H9 (cell line): ENCODE measurements around the gene ZC3H12C. TPM values are rescaled to one million over a fixed set of nuclear protein-coding genes. Genes with fewer than 3 reads are reported as not detected.

Experiments used
- DNase-seq: peaks from one replicate; pipeline ENCODE4 v3.0.0-alpha.2; 2017
- H2AFZ ChIP-seq: one replicate; pipeline ENCODE4 v1.6.1; 2013; ENCODE audit warnings: mild to moderate bottlenecking, low read length, control low read depth, moderate library complexity
- H2AK5ac ChIP-seq: 2 replicates; pipeline ENCODE4 v1.6.1; 2013; ENCODE audit warnings: low read length, control low read depth, mixed read lengths; ENCODE audit not compliant: insufficient read length
- H2BK120ac ChIP-seq: one replicate; pipeline ENCODE4 v1.6.1; 2013; ENCODE audit warnings: low read depth, mild to moderate bottlenecking, low read length, control low read depth, inconsistent platforms; ENCODE audit not compliant: poor library complexity, severe bottlenecking
- H2BK12ac ChIP-seq: 2 replicates; pipeline ENCODE4 v1.6.1; 2013; ENCODE audit warnings: low read length, control low read depth, mixed read lengths, low read depth; ENCODE audit not compliant: insufficient read length
- H2BK15ac ChIP-seq: 2 replicates; pipeline ENCODE4 v1.6.1; 2013; ENCODE audit warnings: low read depth, low read length, control low read depth
- H2BK20ac ChIP-seq: one replicate; pipeline ENCODE4 v1.6.1; 2013; ENCODE audit warnings: low read depth, mild to moderate bottlenecking, low read length, control low read depth, inconsistent platforms; ENCODE audit not compliant: poor library complexity, severe bottlenecking
- H2BK5ac ChIP-seq: 2 replicates; pipeline ENCODE4 v1.6.1; 2013; ENCODE audit warnings: low read length, control low read depth, mixed read lengths; ENCODE audit not compliant: insufficient read length
- H3K14ac ChIP-seq: 2 replicates; pipeline ENCODE4 v1.6.1; 2013; ENCODE audit warnings: low read length, control low read depth; ENCODE audit not compliant: insufficient read depth
- H3K18ac ChIP-seq: 2 replicates; pipeline ENCODE4 v1.6.1; 2013; ENCODE audit warnings: low read depth, mild to moderate bottlenecking, mixed read lengths, low read length, control low read depth; ENCODE audit not compliant: insufficient read length
- H3K23ac ChIP-seq: 2 replicates; pipeline ENCODE4 v1.6.1; 2013; ENCODE audit warnings: low read length, control low read depth, mixed read lengths, low read depth; ENCODE audit not compliant: insufficient read length
- H3K23me2 ChIP-seq: 2 replicates; pipeline ENCODE4 v1.6.1; 2013; ENCODE audit warnings: low read depth, mild to moderate bottlenecking, mixed read lengths, low read length, control low read depth; ENCODE audit not compliant: insufficient read length, poor library complexity, severe bottlenecking
- H3K27ac ChIP-seq: 2 replicates; pipeline ENCODE4 v1.5.1; 2013; ENCODE audit warnings: low read length, control low read depth, mixed read lengths, low read depth; ENCODE audit not compliant: insufficient read length
- H3K27me3 ChIP-seq: 2 replicates; pipeline ENCODE4 v1.6.1; 2013; ENCODE audit warnings: low read length, control low read depth, inconsistent platforms; ENCODE audit not compliant: insufficient read depth
- H3K4ac ChIP-seq: 2 replicates; pipeline ENCODE4 v1.6.1; 2013; ENCODE audit warnings: low read depth, mild to moderate bottlenecking, control low read depth, inconsistent platforms, low read length, moderate library complexity
- H3K4me1 ChIP-seq: 2 replicates; pipeline ENCODE4 v1.6.1; 2013; ENCODE audit warnings: low read length, control low read depth, inconsistent platforms; ENCODE audit not compliant: insufficient read depth
- H3K4me2 ChIP-seq: 2 replicates; pipeline ENCODE4 v1.6.1; 2013; ENCODE audit warnings: low read length, control low read depth, mixed read lengths; ENCODE audit not compliant: insufficient read length, insufficient read depth
- H3K56ac ChIP-seq: 2 replicates; pipeline ENCODE4 v1.6.1; 2013; ENCODE audit warnings: low read depth, mild to moderate bottlenecking, mixed read lengths, low read length, control low read depth; ENCODE audit not compliant: insufficient read length
- H3K79me1 ChIP-seq: 2 replicates; pipeline ENCODE4 v1.6.1; 2013; ENCODE audit warnings: low read depth, mild to moderate bottlenecking, moderate library complexity, low read length, control low read depth, inconsistent platforms; ENCODE audit not compliant: insufficient read depth, poor library complexity, severe bottlenecking
- H3K79me2 ChIP-seq: 2 replicates; pipeline ENCODE4 v1.6.1; 2013; ENCODE audit warnings: low read length, control low read depth, inconsistent platforms; ENCODE audit not compliant: insufficient read depth
- H3K9ac ChIP-seq: 2 replicates; pipeline ENCODE4 v1.6.1; 2013; ENCODE audit warnings: low read length, control low read depth, mixed read lengths; ENCODE audit not compliant: insufficient read length; ENCODE audit errors: extremely low read depth
- H3K9me3 ChIP-seq: one replicate; pipeline ENCODE4 v1.6.1; 2013; ENCODE audit warnings: low read depth, low read length, inconsistent platforms; ENCODE audit not compliant: control insufficient read depth
- H3T11ph ChIP-seq: one replicate; pipeline ENCODE4 v1.6.1; 2013; ENCODE audit warnings: mild to moderate bottlenecking, low read length, control low read depth, inconsistent platforms
- H4K20me1 ChIP-seq: one replicate; pipeline ENCODE4 v1.6.1; 2013; ENCODE audit not compliant: control insufficient read depth, insufficient read length, insufficient read depth
- H4K5ac ChIP-seq: 2 replicates; pipeline ENCODE4 v1.6.1; 2013; ENCODE audit warnings: low read depth, mild to moderate bottlenecking, mixed read lengths, low read length, control low read depth; ENCODE audit not compliant: insufficient read length
- H4K8ac ChIP-seq: replicated peaks from 2 replicates; pipeline ENCODE4 v1.6.1; 2013; ENCODE audit warnings: low read length, control low read depth, mixed read lengths, low read depth; ENCODE audit not compliant: insufficient read length
- H4K91ac ChIP-seq: 2 replicates; pipeline ENCODE4 v1.6.1; 2013; ENCODE audit warnings: low read depth, mild to moderate bottlenecking, moderate library complexity, mixed read lengths, low read length, control low read depth; ENCODE audit not compliant: insufficient read length
- H3K27ac Mint-ChIP-seq, 3 experiments: 2 replicates in 2 of 3; 3 replicates in 1 of 3; pipeline ENCODE4 v1.8.0; 2020 to 2021; ENCODE audit warnings: mixed read lengths in 3 of 3, mild to moderate bottlenecking in 1 of 3, moderate library complexity in 1 of 3
- H3K27me3 Mint-ChIP-seq: 2 replicates; pipeline ENCODE4 v1.8.0; 2021; ENCODE audit warnings: low read depth, mild to moderate bottlenecking, moderate library complexity, mixed read lengths
- H3K36me3 Mint-ChIP-seq, 3 experiments: 2 replicates in 2 of 3; 3 replicates in 1 of 3; pipeline ENCODE4 v1.8.0; 2020 to 2021; ENCODE audit warnings: low read depth in 3 of 3, mixed read lengths in 3 of 3; ENCODE audit not compliant: insufficient read depth in 1 of 3
- H3K4me1 Mint-ChIP-seq, 2 experiments: 2 replicates each; pipeline ENCODE4 v1.8.0; 2020; ENCODE audit warnings: mixed read lengths in 2 of 2
- H3K4me3 Mint-ChIP-seq, 2 experiments: 2 replicates in 1 of 2; 3 replicates in 1 of 2; pipeline ENCODE4 v1.8.0; 2020 to 2021; ENCODE audit warnings: mild to moderate bottlenecking in 2 of 2, mixed read lengths in 2 of 2, moderate library complexity in 1 of 2
- H3K9me3 Mint-ChIP-seq, 2 experiments: 2 replicates in 1 of 2; 3 replicates in 1 of 2; pipeline ENCODE4 v1.8.0; 2020; ENCODE audit warnings: mild to moderate bottlenecking in 2 of 2, mixed read lengths in 2 of 2, moderate library complexity in 1 of 2
- WGBS: extraction: QIAGEN DNeasy Blood & Tissue Kit; methylation state at CpG from one replicate; pipeline ENCODE4 v1.1.7; 2013; ENCODE audit warnings: missing lambda C conversion rate, low lambda C conversion rate, mixed read lengths; ENCODE audit not compliant: insufficient read length; ENCODE audit errors: extremely low coverage; 5-methylcytosine and 5-hydroxymethylcytosine counted together
- total RNA-seq: library from RNA; stranded (reverse); gene quantifications from 2 replicates; pipeline ENCODE4 v1.2.1, GENCODE V29; 2021
- TF ChIP-seq, protein P1 (sequence below): fragments of 200-600 bp; sonication (generic); conservative IDR thresholded peaks from 3 replicates; pipeline ENCODE4 v1.8.0; 2021; ENCODE audit warnings: antibody characterized with exemption, mild to moderate bottlenecking

ZC3H12C gene
- total RNA-seq, 1 experiment from 2014 or later: 4.8 TPM

DNA sequence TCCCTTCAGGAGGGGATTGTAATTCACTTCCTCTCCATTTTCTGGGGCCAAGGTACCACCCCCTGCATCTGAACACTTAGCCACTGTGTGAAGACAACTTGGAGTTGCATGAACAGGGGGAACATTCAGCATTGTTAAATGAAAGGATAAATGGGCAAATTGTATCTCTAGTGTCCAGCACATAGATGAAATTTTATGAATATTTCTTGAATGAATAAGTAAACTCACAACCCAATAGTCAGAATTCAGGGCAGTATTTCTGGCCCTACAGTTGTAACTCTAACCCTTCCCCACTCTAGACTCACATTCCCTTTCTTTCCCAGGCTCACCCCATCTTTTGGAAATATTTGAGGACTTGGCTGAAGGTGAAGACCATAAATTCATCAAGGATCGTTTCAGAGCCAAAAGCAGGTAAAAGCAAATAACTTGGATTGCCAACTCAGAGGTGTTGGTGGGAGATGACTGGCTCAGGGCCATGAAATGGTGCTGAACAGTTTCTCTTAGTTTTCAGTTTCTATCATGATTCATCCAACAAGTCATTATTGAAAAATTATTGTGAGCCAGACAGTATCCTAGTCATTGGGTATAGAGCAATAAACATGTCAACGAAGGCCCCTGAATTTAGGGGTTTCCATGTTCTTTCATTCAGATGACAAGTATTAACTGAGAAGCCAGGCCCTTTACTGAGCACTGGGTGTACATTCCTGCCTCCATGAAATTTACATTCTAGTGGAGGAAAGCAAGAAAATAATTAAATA, 33.3 kb upstream of the ZC3H12C start:
- H2BK20ac ChIP-seq: no peak overlapping the region
- Mint-ChIP-seq H3K9me3 (no peaks in the 10 kb centered on the region), H3K4me3 (no peak overlapping the region), H3K36me3 (no peaks in the 10 kb centered on the region), H3K27ac (no peak overlapping the region), H3K4me1 (no peaks in the 10 kb centered on the region), H3K27me3 (no peaks in the 10 kb centered on the region)
- no peak overlapping the region for H2AK5ac ChIP-seq
- H3T11ph ChIP-seq: no peak overlapping the region
- no peak for DNase-seq
- H3K23me2 ChIP-seq: no peaks in the 10 kb centered on the region
- H4K20me1 ChIP-seq: no peaks in the 10 kb centered on the region
- TF ChIP-seq, protein P1, sequence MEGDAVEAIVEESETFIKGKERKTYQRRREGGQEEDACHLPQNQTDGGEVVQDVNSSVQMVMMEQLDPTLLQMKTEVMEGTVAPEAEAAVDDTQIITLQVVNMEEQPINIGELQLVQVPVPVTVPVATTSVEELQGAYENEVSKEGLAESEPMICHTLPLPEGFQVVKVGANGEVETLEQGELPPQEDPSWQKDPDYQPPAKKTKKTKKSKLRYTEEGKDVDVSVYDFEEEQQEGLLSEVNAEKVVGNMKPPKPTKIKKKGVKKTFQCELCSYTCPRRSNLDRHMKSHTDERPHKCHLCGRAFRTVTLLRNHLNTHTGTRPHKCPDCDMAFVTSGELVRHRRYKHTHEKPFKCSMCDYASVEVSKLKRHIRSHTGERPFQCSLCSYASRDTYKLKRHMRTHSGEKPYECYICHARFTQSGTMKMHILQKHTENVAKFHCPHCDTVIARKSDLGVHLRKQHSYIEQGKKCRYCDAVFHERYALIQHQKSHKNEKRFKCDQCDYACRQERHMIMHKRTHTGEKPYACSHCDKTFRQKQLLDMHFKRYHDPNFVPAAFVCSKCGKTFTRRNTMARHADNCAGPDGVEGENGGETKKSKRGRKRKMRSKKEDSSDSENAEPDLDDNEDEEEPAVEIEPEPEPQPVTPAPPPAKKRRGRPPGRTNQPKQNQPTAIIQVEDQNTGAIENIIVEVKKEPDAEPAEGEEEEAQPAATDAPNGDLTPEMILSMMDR: no peak
- no peak overlapping the region for H2AFZ ChIP-seq
- H4K8ac ChIP-seq: no peak overlapping the region
- H3K9me3 ChIP-seq: no peaks in the 10 kb centered on the region
- H2BK120ac ChIP-seq: no peak overlapping the region
- H2BK15ac ChIP-seq: no peak overlapping the region
- H3K56ac ChIP-seq: no peak overlapping the region
- no peak overlapping the region for H4K91ac ChIP-seq
- H3K9ac ChIP-seq: no peak overlapping the region
- no peaks in the 10 kb centered on the region for H3K79me1 ChIP-seq
- H4K5ac ChIP-seq: no peak overlapping the region
- H2BK12ac ChIP-seq: no peak overlapping the region
- no peak overlapping the region for H2BK5ac ChIP-seq
- H3K4ac ChIP-seq: no peak overlapping the region
- H3K23ac ChIP-seq: no peak overlapping the region
- no CpG with 5 or more reads among the region's 2 CpGs for WGBS
- H3K27me3 ChIP-seq: no peaks in the 10 kb centered on the region
- H3K27ac ChIP-seq: no peak overlapping the region
- no peaks in the 10 kb centered on the region for H3K4me1 ChIP-seq
- H3K18ac ChIP-seq: no peak overlapping the region
- no peaks in the 10 kb centered on the region for H3K79me2 ChIP-seq
- no peak overlapping the region for H3K4me2 ChIP-seq
- H3K14ac ChIP-seq: no peak overlapping the region
